HepG2 (cell line): ENCODE results near the gene DAZAP1. TPM values are rescaled to one million over a fixed set of nuclear protein-coding genes. Genes with fewer than 3 reads are reported as not detected.

Experiments used
- ATAC-seq: fragments of 200-7000 bp; cut with Tn5 transposase; 3 replicates; pipeline ENCODE4 v1.9.1; 2020; ENCODE audit warnings: mild to moderate bottlenecking, moderate library complexity
- BruUV-seq: library from RNA; stranded (reverse); fragments of 400-500 nt; replicated peaks from 2 replicates; lab custom pipeline; 2021; lab: Mats Ljungman, UMichigan
- CTCF ChIA-PET: fragments of 300-600 bp; formaldehyde crosslinking; extraction: SDS; loops from one replicate; lab custom pipeline; 2021; ENCODE audit warnings: low total read pairs, inconsistent platforms, low intra/inter-chr PET ratio; lab: Yijun Ruan, JAX
- POLR2A ChIA-PET: fragments of 350-600 bp; sonication (Branson Sonifier 250); formaldehyde crosslinking; loops from one replicate; lab custom pipeline; 2020; ENCODE audit warnings: antibody characterized with exemption, inconsistent platforms; lab: Yijun Ruan, JAX
- DNase-seq: peaks from one replicate; pipeline ENCODE4 v3.0.0-alpha.2; 2015; ENCODE audit warnings: low spot score
- FAIRE-seq: peaks from 3 replicates; lab custom pipeline; 2011; peaks lifted over from hg19 to GRCh38; lab: Jason Lieb, UNC
- H2AFZ ChIP-seq: one replicate; pipeline ENCODE4 v1.6.1; 2011; ENCODE audit warnings: low read length, inconsistent platforms
- H3K27ac ChIP-seq: fragments of 300-600 bp; 3 replicates; pipeline ENCODE4 v1.8.0; 2011; ENCODE audit warnings: mixed run types, mild to moderate bottlenecking, mixed read lengths, low read length, inconsistent platforms; ENCODE audit not compliant: insufficient read depth; ENCODE audit errors: extremely low read length
- H3K27me3 ChIP-seq, 2 experiments: fragments of 200-600 bp in 1 of 2; 2 replicates in 1 of 2; 3 replicates in 1 of 2; pipeline versions ENCODE4 v1.6.0 to v1.8.0; 2011; ENCODE audit warnings: low read length in 2 of 2, mild to moderate bottlenecking in 2 of 2, moderate library complexity in 2 of 2, inconsistent platforms in 1 of 2; ENCODE audit not compliant: insufficient read depth in 2 of 2, control insufficient read depth in 1 of 2
- H3K36me3 ChIP-seq, 2 experiments: fragments of 200-600 bp in 1 of 2; replicated peaks in 1 of 2; 2 replicates in 1 of 2; 3 replicates in 1 of 2; pipeline versions ENCODE4 v1.5.1 to v1.8.0; 2011; ENCODE audit warnings: low read length in 2 of 2, inconsistent platforms in 1 of 2; ENCODE audit not compliant: insufficient read depth in 2 of 2, control insufficient read depth in 1 of 2
- H3K4me1 ChIP-seq: 2 replicates; pipeline ENCODE4 v1.5.1; 2012; ENCODE audit warnings: low read length, inconsistent platforms; ENCODE audit not compliant: insufficient read depth
- H3K4me2 ChIP-seq: 2 replicates; pipeline ENCODE4 v1.6.0; 2011; ENCODE audit warnings: low read depth, low read length, inconsistent platforms
- H3K4me3 ChIP-seq, 3 experiments: fragments of 200-600 bp in 1 of 3; sonication (generic), shearing (Covaris generic) in 1 of 3; replicated peaks in 1 of 3; 2 replicates each; pipeline ENCODE4 v1.5.1; 2011 to 2016; ENCODE audit warnings: low read length in 3 of 3, inconsistent platforms in 2 of 3, low read depth in 2 of 3, mild to moderate bottlenecking in 2 of 3, control low read depth in 1 of 3, mixed read lengths in 1 of 3; ENCODE audit not compliant: insufficient read depth in 1 of 3
- H3K79me2 ChIP-seq: one replicate; pipeline ENCODE4 v1.6.1; 2011; ENCODE audit warnings: low read length, inconsistent platforms; ENCODE audit not compliant: insufficient read depth
- H3K9ac ChIP-seq: 2 replicates; pipeline ENCODE4 v1.6.0; 2011; ENCODE audit warnings: mild to moderate bottlenecking, low read depth, low read length, inconsistent platforms; ENCODE audit not compliant: insufficient read depth
- H3K9me3 ChIP-seq: 2 replicates; pipeline ENCODE4 v1.5.1; 2012; ENCODE audit warnings: mild to moderate bottlenecking, low read length
- H4K20me1 ChIP-seq: 2 replicates; pipeline ENCODE4 v1.6.0; 2011; ENCODE audit warnings: inconsistent platforms, mild to moderate bottlenecking, low read length, moderate library complexity; ENCODE audit not compliant: insufficient read depth
- BHLHE40 ChIP-seq: IDR thresholded peaks from 2 replicates; pipeline ENCODE4 v1.6.1; 2011; ENCODE audit warnings: low read length, improper control_type of control experiment
- CEBPB ChIP-seq: IDR thresholded peaks from 2 replicates; pipeline ENCODE4 v1.6.1; 2011; ENCODE audit warnings: low read depth, low read length, improper control_type of control experiment, borderline replicate concordance
- JUND ChIP-seq: sonication (generic); formaldehyde crosslinking; IDR thresholded peaks from 2 replicates; pipeline ENCODE4 v1.8.0; 2022; ENCODE audit warnings: mild to moderate bottlenecking, missing genetic modification reagents
- KLF11 ChIP-seq: IDR thresholded peaks from 2 replicates; pipeline ENCODE4 v1.6.1; 2016; ENCODE audit warnings: missing compliant biosample characterization
- POLR2A ChIP-seq, 2 experiments: IDR thresholded peaks; 2 replicates each; pipeline ENCODE4 v1.6.1; 2011; ENCODE audit warnings: low read depth in 2 of 2, low read length in 2 of 2, mild to moderate bottlenecking in 1 of 2, moderate library complexity in 1 of 2; ENCODE audit not compliant: insufficient read depth in 1 of 2
- ZBTB33 ChIP-seq: sonication (generic); formaldehyde crosslinking; IDR thresholded peaks from 2 replicates; pipeline ENCODE4 v1.4.0; 2020; ENCODE audit warnings: missing genetic modification reagents
- ZFP36L1 ChIP-seq: sonication (generic); formaldehyde crosslinking; IDR thresholded peaks from 2 replicates; pipeline ENCODE4 v1.8.0; 2022; ENCODE audit warnings: mild to moderate bottlenecking, missing genetic modification reagents, moderate library complexity
- ZIK1 ChIP-seq: sonication (generic); formaldehyde crosslinking; IDR thresholded peaks from 2 replicates; pipeline ENCODE4 v1.5.0; 2020; ENCODE audit warnings: mild to moderate bottlenecking, low read depth, missing genetic modification reagents, borderline replicate concordance
- ZNF276 ChIP-seq: sonication (generic); formaldehyde crosslinking; IDR thresholded peaks from 2 replicates; pipeline ENCODE4 v1.4.0; 2020; ENCODE audit warnings: mild to moderate bottlenecking, low read depth, missing genetic modification reagents
- ZNF354B ChIP-seq: sonication (generic); formaldehyde crosslinking; IDR thresholded peaks from 2 replicates; pipeline ENCODE4 v1.8.0; 2022; ENCODE audit warnings: mild to moderate bottlenecking, missing genetic modification reagents
- ZNF75D ChIP-seq: sonication (generic); formaldehyde crosslinking; IDR thresholded peaks from 2 replicates; pipeline ENCODE4 v1.8.1; 2023; ENCODE audit warnings: missing genetic modification reagents, mild to moderate bottlenecking, borderline replicate concordance
- ZNF782 ChIP-seq: sonication (generic); formaldehyde crosslinking; IDR thresholded peaks from 2 replicates; pipeline ENCODE4 v1.4.0; 2020; ENCODE audit warnings: missing genetic modification reagents, mild to moderate bottlenecking, borderline replicate concordance
- WGBS: methylation state at CpG from one replicate; pipeline ENCODE4 v1.1.6; 2017; ENCODE audit warnings: low lambda C conversion rate; 5-methylcytosine and 5-hydroxymethylcytosine counted together
- in situ Hi-C: cut with HindIII; loops from 2 replicates; pipeline ENCODE4 v1.10.0; 2017; ENCODE audit warnings: low pct_unique_long_range_greater_than_20kb; ENCODE audit not compliant: extremely low pct_ligation_motif_present
- intact Hi-C: fragments of 100-400 bp; cut with micrococcal nuclease; formaldehyde crosslinking; loops from one replicate; pipeline ENCODE4 v1.10.0; 2022; ENCODE audit not compliant: unreplicated experiment
- polyA plus RNA-seq, 8 experiments: library from polyadenylated mRNA; depleted of rRNA in 3 of 8; stranded (reverse) in 7 of 8; unstranded in 1 of 8; fragments of >200 nt; fragmentation: Illumina TruSeq in 4 of 8; extraction: Trizol in 4 of 8; gene quantifications; 2 replicates each; pipeline versions ENCODE4 v1.2.1 to v1.2.3, GENCODE V29; 2011 to 2016; ENCODE audit warnings: low read depth in 4 of 8, missing spikeins in 1 of 8, mixed read lengths in 1 of 8; ENCODE audit not compliant: insufficient read depth in 1 of 8
- total RNA-seq, 5 experiments: library from RNA; depleted of rRNA; stranded (reverse); fragments of >200 nt; fragmentation: Illumina TruSeq; extraction: Trizol; gene quantifications; 2 replicates each; pipeline ENCODE4 v1.2.3, GENCODE V29; 2016; ENCODE audit warnings: low read depth in 1 of 5
- TF ChIP-seq, protein P1 (sequence below): sonication (generic); formaldehyde crosslinking; IDR thresholded peaks from 2 replicates; pipeline ENCODE4 v1.4.0; 2020; ENCODE audit warnings: missing genetic modification reagents, borderline replicate concordance
- TF ChIP-seq, protein P2 (sequence below): sonication (generic); formaldehyde crosslinking; IDR thresholded peaks from 2 replicates; pipeline ENCODE4 v1.4.0; 2020; ENCODE audit warnings: mild to moderate bottlenecking, missing genetic modification reagents, borderline replicate concordance

The DAZAP1 gene
- total and polyA plus RNA-seq, 2 of the 13 experiments (the other 11 are each of a cell fraction or from before 2014, with no cell fraction given) = 63.3 to 79.2 TPM

DNA sequence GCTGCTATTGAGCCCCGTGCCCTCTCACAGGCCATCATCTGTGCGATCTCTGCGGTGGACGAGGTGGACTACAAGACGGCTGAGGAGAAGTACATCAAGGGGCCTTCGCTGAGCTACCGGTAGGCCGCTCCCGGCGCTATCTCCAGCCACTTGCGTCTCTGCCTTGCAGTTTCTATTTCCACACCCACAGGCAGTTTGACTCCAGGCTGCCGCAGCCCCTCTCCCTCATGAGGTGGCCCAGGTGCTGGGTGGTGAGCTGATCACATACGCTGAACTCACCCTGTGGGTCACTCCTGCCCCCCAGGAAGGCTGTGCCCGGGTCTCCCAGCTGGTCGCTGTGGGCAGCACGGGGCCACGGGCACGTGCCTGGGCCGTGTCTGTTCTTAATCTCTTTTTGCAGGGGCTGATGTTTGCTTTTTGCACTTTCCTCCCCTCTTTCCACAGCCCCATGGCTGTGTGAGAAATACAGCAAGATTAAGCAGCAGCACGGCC lies 34.3 kb upstream of the DAZAP1 start (continued):
- 0 out of 2 replicates have a peak, but pooled peaks have one; percentile 10 for TF ChIP-seq JUND (CRISPR knock-in tag)
- TF ChIP-seq ZNF354B = no peak
- TF ChIP-seq BHLHE40 = peak; percentile 74
- 0 out of 2 replicates have a peak, but pooled peaks have one; percentile 46 for TF ChIP-seq ZNF276 (CRISPR knock-in tag)
- TF ChIP-seq, protein P1, sequence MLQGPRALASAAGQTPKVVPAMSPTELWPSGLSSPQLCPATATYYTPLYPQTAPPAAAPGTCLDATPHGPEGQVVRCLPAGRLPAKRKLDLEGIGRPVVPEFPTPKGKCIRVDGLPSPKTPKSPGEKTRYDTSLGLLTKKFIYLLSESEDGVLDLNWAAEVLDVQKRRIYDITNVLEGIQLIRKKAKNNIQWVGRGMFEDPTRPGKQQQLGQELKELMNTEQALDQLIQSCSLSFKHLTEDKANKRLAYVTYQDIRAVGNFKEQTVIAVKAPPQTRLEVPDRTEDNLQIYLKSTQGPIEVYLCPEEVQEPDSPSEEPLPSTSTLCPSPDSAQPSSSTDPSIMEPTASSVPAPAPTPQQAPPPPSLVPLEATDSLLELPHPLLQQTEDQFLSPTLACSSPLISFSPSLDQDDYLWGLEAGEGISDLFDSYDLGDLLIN (CRISPR knock-in tag) = no peak

- H3K79me2 ChIP-seq = no peaks in the 10 kb centered on the region
- ChIA-PET POLR2A (interaction anchor here (0.6 to 3.1 kb wide), 20 partner anchors 9 to 129 kb away, joined by 3 to 24 read pairs (median 6); partner anchors contain the start of genes CIRBP, EFNA2, FAM174C and NDUFS7), CTCF (interaction anchor here (3.0 kb wide), 1 partner anchor 94 kb away, joined by 16 read pairs; no protein-coding TSS in a partner anchor)
- ATAC-seq = peak; percentile 80
- H3K9ac ChIP-seq = peak overlapping the region; percentile 58
- in situ Hi-C loops = loop anchor here (5.0 kb wide), 1 partner anchor 91 kb away; no protein-coding TSS in a partner anchor
- peak; percentile 85 for FAIRE-seq
- H3K27ac ChIP-seq = peak overlapping the region; percentile 91
- intact Hi-C loops = loop anchor here (5.0 kb wide), 1 partner anchor 56 kb away; no protein-coding TSS in a partner anchor
- no peaks in the 10 kb centered on the region for H4K20me1 ChIP-seq
- H3K4me1 ChIP-seq = peaks cover 47% of the 10 kb centered on the region
- H3K4me3 ChIP-seq = peak overlapping the region; percentile 30 to 65 (median 32); a peak in 5 of 6 replicates
- no peaks in the 10 kb centered on the region for H3K27me3 ChIP-seq
- peak overlapping the region; percentile 80 for H3K4me2 ChIP-seq
- no peak overlapping the region for H2AFZ ChIP-seq
- WGBS = 2% methylated on average over 13 of the region's 22 CpGs
- H3K36me3 ChIP-seq = peaks cover 4 to 8% of the 10 kb centered on the region in 2 experiments
- H3K9me3 ChIP-seq = no peaks in the 10 kb centered on the region
- BruUV-seq = no TSS peak
- peak; percentile 90 for DNase-seq
- TF ChIP-seq ZNF75D (CRISPR knock-in tag) = no peak
- no peak for TF ChIP-seq CEBPB
- TF ChIP-seq, protein P2, sequence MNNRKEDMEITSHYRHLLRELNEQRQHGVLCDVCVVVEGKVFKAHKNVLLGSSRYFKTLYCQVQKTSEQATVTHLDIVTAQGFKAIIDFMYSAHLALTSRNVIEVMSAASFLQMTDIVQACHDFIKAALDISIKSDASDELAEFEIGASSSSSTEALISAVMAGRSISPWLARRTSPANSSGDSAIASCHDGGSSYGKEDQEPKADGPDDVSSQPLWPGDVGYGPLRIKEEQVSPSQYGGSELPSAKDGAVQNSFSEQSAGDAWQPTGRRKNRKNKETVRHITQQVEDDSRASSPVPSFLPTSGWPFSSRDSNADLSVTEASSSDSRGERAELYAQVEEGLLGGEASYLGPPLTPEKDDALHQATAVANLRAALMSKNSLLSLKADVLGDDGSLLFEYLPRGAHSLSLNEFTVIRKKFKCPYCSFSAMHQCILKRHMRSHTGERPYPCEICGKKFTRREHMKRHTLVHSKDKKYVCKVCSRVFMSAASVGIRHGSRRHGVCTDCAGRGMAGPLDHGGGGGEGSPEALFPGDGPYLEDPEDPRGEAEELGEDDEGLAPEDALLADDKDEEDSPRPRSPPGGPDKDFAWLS (CRISPR knock-in tag) = 0 out of 2 replicates have a peak, but pooled peaks have one; percentile 28
- TF ChIP-seq ZNF782 = 0 out of 2 replicates have a peak, but pooled peaks have one; percentile 10
- TF ChIP-seq ZIK1 = 0 out of 2 replicates have a peak, but pooled peaks have one; percentile 34
- TF ChIP-seq POLR2A (IDR thresholded peaks at IDR 0.05; ENCODE audit: insufficient read depth in 1 of 2, low read depth in 2 of 2, low read length in 2 of 2) = peak in 1 of 2 experiments; percentile 17; a peak in 1 of 4 replicates
- TF ChIP-seq KLF11 = no peak
- no peak for TF ChIP-seq ZBTB33 (CRISPR knock-in tag)
- no peak; the same call in none of the 2 replicates for TF ChIP-seq ZFP36L1 (CRISPR knock-in tag)
Observed at GRCh38 chr19:1373534-1374249, 33.7 kb upstream of the DAZAP1 start.
